Keratinocyte (primary cell): Measurements from ENCODE around the gene FREM3. TPM values are rescaled to one million over a fixed set of nuclear protein-coding genes. Genes with fewer than 3 reads are reported as not detected.

Experiments
- DNase-seq: peaks from one replicate; pipeline ENCODE4 v3.0.0-alpha.2; 2011; ENCODE audit warnings: low read depth, missing footprints, low spot score
- FAIRE-seq: peaks from 2 replicates; lab custom pipeline; 2011; peaks lifted over from hg19 to GRCh38; lab: Jason Lieb, UNC
- H2AFZ ChIP-seq: 2 replicates; pipeline ENCODE4 v1.6.0; 2012; ENCODE audit warnings: low read length, control low read depth, inconsistent platforms; ENCODE audit not compliant: control insufficient read depth
- H3K27ac ChIP-seq: 2 replicates; pipeline ENCODE4 v1.5.1; 2011; ENCODE audit warnings: low read length; ENCODE audit not compliant: control insufficient read depth, insufficient read depth
- H3K27me3 ChIP-seq: 3 replicates; pipeline ENCODE4 v1.6.0; 2011; ENCODE audit warnings: low read length; ENCODE audit not compliant: control insufficient read depth, insufficient read depth; ENCODE audit errors: extremely low read depth
- H3K36me3 ChIP-seq, 2 experiments: 2 replicates in 1 of 2; 3 replicates in 1 of 2; pipeline ENCODE4 v1.5.1; 2011; ENCODE audit warnings: low read length in 2 of 2, mild to moderate bottlenecking in 1 of 2; ENCODE audit not compliant: control insufficient read depth in 2 of 2, insufficient read depth in 2 of 2; ENCODE audit errors: extremely low read depth in 1 of 2
- H3K4me1 ChIP-seq: 3 replicates; pipeline ENCODE4 v1.5.1; 2011; ENCODE audit warnings: low read length; ENCODE audit not compliant: control insufficient read depth, insufficient read depth; ENCODE audit errors: extremely low read depth
- H3K4me2 ChIP-seq: 3 replicates; pipeline ENCODE4 v1.6.0; 2011; ENCODE audit warnings: low read depth, low read length; ENCODE audit not compliant: control insufficient read depth, insufficient read depth; ENCODE audit errors: extremely low read depth
- H3K4me3 ChIP-seq, 3 experiments: fragments of 200-600 bp in 1 of 3; sonication (generic) in 1 of 3; 2 replicates in 2 of 3; 3 replicates in 1 of 3; pipeline ENCODE4 v1.5.1; 2011 to 2016; ENCODE audit warnings: low read length in 3 of 3, mild to moderate bottlenecking in 3 of 3, control low read depth in 2 of 3, inconsistent platforms in 1 of 3, low read depth in 1 of 3, mixed read lengths in 1 of 3, mixed run types in 1 of 3, moderate library complexity in 1 of 3; ENCODE audit not compliant: control insufficient read depth in 2 of 3, insufficient read depth in 2 of 3; ENCODE audit errors: extremely low read depth in 1 of 3
- H3K79me2 ChIP-seq: 2 replicates; pipeline ENCODE4 v1.6.0; 2012; ENCODE audit warnings: low read length; ENCODE audit not compliant: control insufficient read depth, insufficient read depth
- H3K9ac ChIP-seq: 3 replicates; pipeline ENCODE4 v1.6.0; 2011; ENCODE audit warnings: low read length; ENCODE audit not compliant: control insufficient read depth, insufficient read depth; ENCODE audit errors: extremely low read depth
- H3K9me1 ChIP-seq: 3 replicates; pipeline ENCODE4 v1.6.0; 2011; ENCODE audit warnings: low read length; ENCODE audit not compliant: control insufficient read depth, insufficient read depth; ENCODE audit errors: extremely low read depth
- H3K9me3 ChIP-seq: 2 replicates; pipeline ENCODE4 v1.5.1; 2012; ENCODE audit warnings: low read depth, low read length; ENCODE audit not compliant: control insufficient read depth
- H4K20me1 ChIP-seq: 3 replicates; pipeline ENCODE4 v1.6.0; 2011; ENCODE audit warnings: low read length; ENCODE audit not compliant: control insufficient read depth, insufficient read depth; ENCODE audit errors: extremely low read depth
- EZH2 ChIP-seq: IDR thresholded peaks from one replicate; pipeline ENCODE4 v1.6.1; 2012; ENCODE audit warnings: inconsistent platforms, mild to moderate bottlenecking, low read length, moderate library complexity
- dilution Hi-C: fragments of 300-500 bp; cut with MboI; formaldehyde crosslinking; loops from one replicate; pipeline ENCODE4 v1.7.0; 2020; ENCODE audit warnings: low sequenced_read_pairs; ENCODE audit not compliant: extremely low pct_ligation_motif_present
- polyA plus RNA-seq, 5 experiments: library from polyadenylated mRNA; depleted of rRNA in 3 of 5; stranded (reverse) in 3 of 5; stranded (forward) in 1 of 5; unstranded in 1 of 5; fragments of >200 nt; gene quantifications; 1 replicate in 1 of 5; 2 replicates in 3 of 5; 3 replicates in 1 of 5; pipeline versions ENCODE4 v1.2.1 to v1.2.3, GENCODE V29; 2011 to 2012; ENCODE audit warnings: missing spikeins in 2 of 5, low read depth in 1 of 5, low replicate concordance in 1 of 5
- TF ChIP-seq, protein P1 (sequence below), 3 experiments: IDR thresholded peaks in 1 of 3; conservative IDR thresholded peaks in 1 of 3; optimal IDR thresholded peaks in 1 of 3; 2 replicates in 2 of 3; 3 replicates in 1 of 3; pipeline versions ENCODE3 to v1.5.1; 2011; ENCODE audit warnings: low read length in 3 of 3, mild to moderate bottlenecking in 3 of 3, moderate library complexity in 2 of 3, control low read depth in 1 of 3, inconsistent platforms in 1 of 3; ENCODE audit not compliant: insufficient read depth in 2 of 3; ENCODE audit errors: extremely low read depth in 1 of 3

FREM3 gene
- polyA plus RNA-seq, 1 donor (not counting 4 experiments of a cell fraction or from before 2014, with no cell fraction given): not detected

DNA sequence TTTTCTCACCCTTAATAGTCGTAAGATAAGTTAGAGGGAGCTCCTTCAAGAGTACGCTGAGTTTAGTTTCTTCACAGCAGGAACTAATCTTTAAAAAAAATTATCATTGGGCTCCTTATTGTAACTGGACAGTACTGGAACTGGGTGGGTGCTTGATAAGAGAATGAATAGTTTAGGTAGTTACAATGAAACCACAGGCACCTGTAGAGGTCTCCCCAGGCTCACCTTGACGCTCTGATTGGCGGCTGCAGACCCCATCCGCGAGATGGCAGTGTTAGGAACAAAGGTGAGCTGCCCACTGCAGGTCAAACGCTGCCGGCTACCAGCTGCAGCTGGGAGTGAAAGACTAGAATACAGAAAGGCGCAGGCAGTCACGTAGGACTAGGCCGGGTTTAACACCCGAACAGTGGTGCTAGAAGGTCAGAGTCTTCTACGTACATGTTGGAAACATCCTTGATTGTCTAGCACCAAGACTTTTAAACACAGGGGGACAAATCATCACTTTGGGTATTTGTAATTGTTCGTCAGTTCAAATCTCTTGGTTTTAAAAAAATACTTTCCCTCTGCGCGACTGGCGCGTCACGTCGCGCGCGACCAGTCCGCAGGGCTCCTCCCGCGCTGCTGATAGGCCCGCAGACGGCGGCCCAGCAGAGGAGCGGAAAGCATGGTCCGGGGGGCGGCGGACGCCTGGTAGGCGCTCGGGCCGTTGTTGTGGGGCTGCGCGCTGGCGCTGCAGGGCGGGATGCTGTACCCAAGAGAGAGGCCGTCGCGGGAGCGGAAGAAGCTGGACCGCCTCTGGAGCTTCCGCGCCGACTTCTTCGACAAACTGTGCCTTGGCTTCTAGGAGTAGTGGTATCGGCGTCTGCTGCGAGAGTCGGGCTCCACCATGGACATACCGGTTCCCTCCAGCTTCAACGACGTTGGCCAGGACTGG lies 141.4 kb downstream of the FREM3 start:
- H3K27ac ChIP-seq: no peak overlapping the region

DNA sequence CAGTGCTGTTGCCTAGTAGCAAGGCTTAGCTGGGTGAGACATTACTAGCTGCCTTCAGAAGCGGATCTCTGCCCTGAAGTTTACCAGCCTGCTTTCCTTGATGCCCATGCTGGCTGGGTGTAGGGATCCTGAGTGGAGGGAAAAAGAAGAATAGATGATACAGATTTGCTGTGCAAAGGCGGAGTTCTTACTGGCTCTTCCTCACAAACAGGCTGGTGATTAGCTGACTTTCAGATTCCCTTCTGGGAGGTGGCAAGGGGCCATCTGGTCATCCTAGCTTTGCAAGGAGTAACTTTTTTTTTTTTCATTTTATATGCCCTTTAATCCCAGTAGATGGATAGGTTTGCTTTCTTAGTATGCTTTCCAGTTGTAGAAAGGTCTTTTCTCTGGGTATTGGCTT lies 142.2 kb downstream of the FREM3 start:
- Histone ChIP-seq H3K79me2 (no peaks in the 10 kb centered on the region), H3K9ac (no peak overlapping the region), H3K4me1 (no peaks in the 10 kb centered on the region), H3K4me3 (no peak overlapping the region), H3K27me3 (peaks cover 9% of the 10 kb centered on the region), H3K9me3 (no peaks in the 10 kb centered on the region), H4K20me1 (peaks cover 3% of the 10 kb centered on the region), H2AFZ (no peak overlapping the region), H3K4me2 (no peak overlapping the region), H3K9me1 (no peaks in the 10 kb centered on the region), H3K36me3 (no peaks in the 10 kb centered on the region), H3K27ac (no peak overlapping the region)
- TF ChIP-seq, protein P1, sequence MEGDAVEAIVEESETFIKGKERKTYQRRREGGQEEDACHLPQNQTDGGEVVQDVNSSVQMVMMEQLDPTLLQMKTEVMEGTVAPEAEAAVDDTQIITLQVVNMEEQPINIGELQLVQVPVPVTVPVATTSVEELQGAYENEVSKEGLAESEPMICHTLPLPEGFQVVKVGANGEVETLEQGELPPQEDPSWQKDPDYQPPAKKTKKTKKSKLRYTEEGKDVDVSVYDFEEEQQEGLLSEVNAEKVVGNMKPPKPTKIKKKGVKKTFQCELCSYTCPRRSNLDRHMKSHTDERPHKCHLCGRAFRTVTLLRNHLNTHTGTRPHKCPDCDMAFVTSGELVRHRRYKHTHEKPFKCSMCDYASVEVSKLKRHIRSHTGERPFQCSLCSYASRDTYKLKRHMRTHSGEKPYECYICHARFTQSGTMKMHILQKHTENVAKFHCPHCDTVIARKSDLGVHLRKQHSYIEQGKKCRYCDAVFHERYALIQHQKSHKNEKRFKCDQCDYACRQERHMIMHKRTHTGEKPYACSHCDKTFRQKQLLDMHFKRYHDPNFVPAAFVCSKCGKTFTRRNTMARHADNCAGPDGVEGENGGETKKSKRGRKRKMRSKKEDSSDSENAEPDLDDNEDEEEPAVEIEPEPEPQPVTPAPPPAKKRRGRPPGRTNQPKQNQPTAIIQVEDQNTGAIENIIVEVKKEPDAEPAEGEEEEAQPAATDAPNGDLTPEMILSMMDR (optimal IDR thresholded peaks at IDR 0.05 in 1 of 3, IDR thresholded peaks at IDR 0.05 in 1 of 3, conservative IDR thresholded peaks at IDR 0.05 in 1 of 3; ENCODE audit: extremely low read depth in 1 of 3, insufficient read depth in 2 of 3, low read length in 3 of 3): no peak
- TF ChIP-seq EZH2: no peak
- dilution Hi-C loops: no loop called here
- DNase-seq: no peak
- no peak for FAIRE-seq

More for the DNA sequence above, 141.4 kb downstream of the FREM3 start:
- Histone ChIP-seq H3K4me2 (peak overlapping the region; percentile 94), H3K79me2 (no peaks in the 10 kb centered on the region), H2AFZ (peak overlapping the region; percentile 89), H3K9me1 (no peaks in the 10 kb centered on the region), H4K20me1 (peaks cover 3% of the 10 kb centered on the region), H3K9me3 (no peaks in the 10 kb centered on the region), H3K36me3 (no peaks in the 10 kb centered on the region), H3K9ac (peak overlapping the region; percentile 57), H3K27me3 (peaks cover 9% of the 10 kb centered on the region), H3K4me1 (no peaks in the 10 kb centered on the region), H3K4me3 (peak overlapping the region; percentile 48 to 84 (median 55))
- DNase-seq (peak; percentile 13), FAIRE-seq (peak; percentile 34)
- TF ChIP-seq, protein P1 (optimal IDR thresholded peaks at IDR 0.05 in 1 of 3, IDR thresholded peaks at IDR 0.05 in 1 of 3, conservative IDR thresholded peaks at IDR 0.05 in 1 of 3; ENCODE audit: extremely low read depth in 1 of 3, insufficient read depth in 2 of 3, low read length in 3 of 3): peak; percentile 53 to 73 (median 53)
- TF ChIP-seq EZH2: no peak
- dilution Hi-C loops: no loop called here
